BJ (cell line): ENCODE measurements around the gene ZBTB22. TPM values are rescaled to one million over a fixed set of nuclear protein-coding genes. Genes with fewer than 3 reads are reported as not detected.

ENCODE experiments used
- CTCF ChIA-PET: fragments of 350-600 bp; formaldehyde crosslinking; extraction: SDS; loops from one replicate; lab custom pipeline; 2021; ENCODE audit warnings: antibody characterized with exemption, inconsistent platforms; lab: Yijun Ruan, JAX
- POLR2A ChIA-PET: fragments of 300-600 bp; sonication (Branson Sonifier 250); formaldehyde crosslinking; extraction: SDS; loops from one replicate; lab custom pipeline; 2021; ENCODE audit warnings: antibody characterized with exemption; lab: Charles Lee
- DNase-seq: peaks from one replicate; pipeline ENCODE4 v3.0.0-alpha.2; 2011; ENCODE audit warnings: low read depth
- H3K27me3 ChIP-seq: 2 replicates; pipeline ENCODE4 v1.6.0; 2011; ENCODE audit warnings: low read length; ENCODE audit not compliant: control insufficient read depth, insufficient read depth
- H3K36me3 ChIP-seq: 2 replicates; pipeline ENCODE4 v1.5.1; 2011; ENCODE audit warnings: low read length; ENCODE audit not compliant: control insufficient read depth, insufficient read depth
- H3K4me3 ChIP-seq: 2 replicates; pipeline ENCODE4 v1.5.1; 2011; ENCODE audit warnings: low read depth, mild to moderate bottlenecking, control low read depth, low read length
- CTCF ChIP-seq: IDR thresholded peaks from 2 replicates; pipeline ENCODE4 v1.5.1; 2011; ENCODE audit warnings: low read depth, mild to moderate bottlenecking, control low read depth, inconsistent platforms, low read length, moderate library complexity; ENCODE audit not compliant: insufficient read depth
- polyA plus RNA-seq: library from polyadenylated mRNA; depleted of rRNA; stranded (reverse); fragments of >200 nt; gene quantifications from 2 replicates; pipeline ENCODE4 v1.2.3, GENCODE V29; 2011

ZBTB22 gene
- polyA plus RNA-seq, 1 experiment, result 13.6 TPM

GRCh38 chr6:33301877-33302276 lies 15.7 kb downstream of the ZBTB22 start:
- Histone ChIP-seq H3K36me3 (peaks cover 16% of the 10 kb centered on the region), H3K4me3 (no peak overlapping the region), H3K27me3 (no peaks in the 10 kb centered on the region)
- POLR2A ChIA-PET, result interaction anchor here (0.7 kb wide), 1 partner anchor 10 kb away, joined by 8 read pairs; no protein-coding TSS in a partner anchor
- DNase-seq, result no peak
- CTCF ChIA-PET, result interaction anchor here (1.3 to 2.3 kb wide), 3 partner anchors 10 to 124 kb away, joined by 3 to 11 read pairs (median 4); no protein-coding TSS in a partner anchor
- TF ChIP-seq CTCF, result no peak

GRCh38 chr6:33299237-33299944 lies 18.2 kb downstream of the ZBTB22 start:
- H3K36me3 ChIP-seq, result peaks cover 14% of the 10 kb centered on the region
- CTCF ChIA-PET, result interaction anchor here (0.6 to 2.3 kb wide), 13 partner anchors 8 to 183 kb away, joined by 3 to 21 read pairs (median 5); partner anchors contain the start of genes B3GALT4, PFDN6, RPS18 and VPS52

GRCh38 chr6:33298773-33299236 lies 18.7 kb downstream of the ZBTB22 start, which contains the start of gene RGL2:
Gene RGL2 (minus strand): TSS chr6:33298942. CDS start chr6:33298610, 332 bp downstream.
- Histone ChIP-seq H3K36me3 (peaks cover 10% of the 10 kb centered on the region), H3K27me3 (no peaks in the 10 kb centered on the region), H3K4me3 (peak within 1 kb of the TSS; percentile 81)
- no peak for TF ChIP-seq CTCF
- ChIA-PET CTCF (interaction anchor here (0.7 to 2.3 kb wide), 9 partner anchors 9 to 182 kb away, joined by 3 to 21 read pairs (median 5); partner anchors contain the start of genes B3GALT4, PFDN6 and WDR46), POLR2A (no interaction called here)
- no peak for DNase-seq

More at GRCh38 chr6:33299237-33299944, 18.2 kb downstream of the ZBTB22 start:
- no peak for DNase-seq
- POLR2A ChIA-PET, result no interaction called here
- peak; percentile 86 for TF ChIP-seq CTCF
- no peaks in the 10 kb centered on the region for H3K27me3 ChIP-seq
- H3K4me3 ChIP-seq, result peak overlapping the region; percentile 81

GRCh38 chr6:33297956-33298772 lies 19.4 kb downstream of the ZBTB22 start:
- Histone ChIP-seq H3K27me3 (no peaks in the 10 kb centered on the region), H3K4me3 (peak overlapping the region; percentile 81), H3K36me3 (peaks cover 12% of the 10 kb centered on the region)
- CTCF ChIA-PET, result interaction anchor here (0.6 to 2.3 kb wide), 5 partner anchors 8 to 284 kb away, joined by 3 to 21 read pairs (median 4); partner anchors contain the start of genes B3GALT4, HSD17B8, PFDN6 and WDR46
- POLR2A ChIA-PET, result interaction anchor here (0.6 kb wide), 2 partner anchors 98 to 119 kb away, joined by 3 to 24 read pairs; no protein-coding TSS in a partner anchor
- no peak for DNase-seq
- no peak for TF ChIP-seq CTCF
